DND-41 (cell line): Measurements from ENCODE around the gene PRDM2.

Experiments used
- ATAC-seq: fragments of 200-7000 bp; cut with Tn5 transposase; 3 replicates; pipeline ENCODE4 v1.9.1; 2021; ENCODE audit warnings: low read depth; ENCODE audit not compliant: insufficient read depth
- DNase-seq: peaks from one replicate; pipeline ENCODE4 v3.0.0-alpha.2; 2020
- H2AFZ ChIP-seq: 2 replicates; pipeline ENCODE4 v1.6.0; 2012; ENCODE audit warnings: low read depth, low read length
- H3K27ac ChIP-seq: 2 replicates; pipeline ENCODE4 v1.5.1; 2012; ENCODE audit warnings: low read length, inconsistent platforms
- H3K27me3 ChIP-seq: fragments of 200-600 bp; sonication (generic); 2 replicates; pipeline ENCODE4 v1.6.0; 2012; ENCODE audit warnings: low read length, mild to moderate bottlenecking, inconsistent platforms; ENCODE audit not compliant: insufficient read depth, poor library complexity
- H3K36me3 ChIP-seq: 2 replicates; pipeline ENCODE4 v1.5.1; 2012; ENCODE audit warnings: low read length, inconsistent platforms; ENCODE audit not compliant: insufficient read depth
- H3K4me1 ChIP-seq: 2 replicates; pipeline ENCODE4 v1.5.1; 2012; ENCODE audit warnings: mild to moderate bottlenecking, low read length; ENCODE audit not compliant: insufficient read depth
- H3K4me2 ChIP-seq: 2 replicates; pipeline ENCODE4 v1.6.0; 2012; ENCODE audit warnings: mild to moderate bottlenecking, moderate library complexity, low read length, inconsistent platforms; ENCODE audit not compliant: insufficient read depth
- H3K4me3 ChIP-seq, 2 experiments: fragments of 200-600 bp in 1 of 2; shearing (Covaris generic) in 1 of 2; 2 replicates each; pipeline ENCODE4 v1.5.1; 2012 to 2016; ENCODE audit warnings: inconsistent platforms in 2 of 2, low read length in 2 of 2, mild to moderate bottlenecking in 2 of 2, low read depth in 1 of 2, moderate library complexity in 1 of 2
- H3K79me2 ChIP-seq: 2 replicates; pipeline ENCODE4 v1.6.0; 2012; ENCODE audit warnings: low read length, inconsistent platforms; ENCODE audit not compliant: insufficient read depth
- H3K9ac ChIP-seq: 2 replicates; pipeline ENCODE4 v1.6.0; 2012; ENCODE audit warnings: low read depth, mild to moderate bottlenecking, inconsistent platforms, low read length, moderate library complexity
- H3K9me3 ChIP-seq: 2 replicates; pipeline ENCODE4 v1.5.1; 2012; ENCODE audit warnings: low read length, moderate library complexity, mild to moderate bottlenecking, inconsistent platforms; ENCODE audit not compliant: insufficient read depth, severe bottlenecking
- H4K20me1 ChIP-seq: 2 replicates; pipeline ENCODE4 v1.6.0; 2012; ENCODE audit warnings: low read length; ENCODE audit not compliant: insufficient read depth
- CTCF ChIP-seq: IDR thresholded peaks from 2 replicates; pipeline ENCODE4 v1.5.1; 2012; ENCODE audit warnings: borderline replicate concordance, low read length, moderate library complexity, mild to moderate bottlenecking; ENCODE audit not compliant: poor library complexity, severe bottlenecking; ENCODE audit errors: extremely low read depth
- EZH2 ChIP-seq: IDR thresholded peaks from 3 replicates; pipeline ENCODE4 v1.6.1; 2012; ENCODE audit warnings: borderline replicate concordance, low read depth, mild to moderate bottlenecking, moderate library complexity, low read length, inconsistent platforms; ENCODE audit not compliant: severe bottlenecking

PRDM2 gene

GRCh38 chr1:13722808-13723360 lies 22.9 kb downstream of the PRDM2 start:
- DNase-seq (no peak), ATAC-seq (no peak)
- H3K27me3 ChIP-seq = no peaks in the 10 kb centered on the region
- 0 out of 2 replicates have a peak, but pooled peaks cover 4% of the 10 kb centered on the region for H4K20me1 ChIP-seq
- H3K9me3 ChIP-seq = no peaks in the 10 kb centered on the region
- H3K36me3 ChIP-seq = no peaks in the 10 kb centered on the region
- no peak overlapping the region for H3K27ac ChIP-seq
- no peak overlapping the region for H3K4me3 ChIP-seq
- no peak overlapping the region for H3K9ac ChIP-seq
- H2AFZ ChIP-seq = no peak overlapping the region
- TF ChIP-seq CTCF (no peak), EZH2 (no peak)
- H3K4me2 ChIP-seq = no peak overlapping the region
- H3K79me2 ChIP-seq = no peaks in the 10 kb centered on the region
- no peaks in the 10 kb centered on the region for H3K4me1 ChIP-seq

- Histone ChIP-seq H3K36me3 (no peaks in the 10 kb centered on the region), H4K20me1 (no peaks in the 10 kb centered on the region), H3K4me2 (no peak overlapping the region), H3K4me1 (no peaks in the 10 kb centered on the region), H3K27ac (no peak overlapping the region), H3K9me3 (no peaks in the 10 kb centered on the region), H3K9ac (no peak overlapping the region), H3K4me3 (no peak overlapping the region), H3K27me3 (no peaks in the 10 kb centered on the region), H2AFZ (no peak overlapping the region), H3K79me2 (no peaks in the 10 kb centered on the region)
- DNase-seq = no peak
- no peak for ATAC-seq
- no peak for TF ChIP-seq EZH2
- no peak for TF ChIP-seq CTCF
Observed at GRCh38 chr1:13723810-13724209, 23.8 kb downstream of the PRDM2 start.

GRCh38 chr1:13725714-13726175 lies 25.8 kb downstream of the PRDM2 start:
- H3K79me2 ChIP-seq = no peaks in the 10 kb centered on the region
- ATAC-seq = peak; percentile 49
- DNase-seq = peak; percentile 47
- H3K9me3 ChIP-seq = no peaks in the 10 kb centered on the region
- TF ChIP-seq EZH2 = no peak
- TF ChIP-seq CTCF = peak; percentile 68
- no peaks in the 10 kb centered on the region for H3K27me3 ChIP-seq
- no peak overlapping the region for H3K4me3 ChIP-seq
- no peaks in the 10 kb centered on the region for H3K36me3 ChIP-seq
- no peak overlapping the region for H2AFZ ChIP-seq
- H3K4me2 ChIP-seq = no peak overlapping the region
- peaks cover 15% of the 10 kb centered on the region for H3K4me1 ChIP-seq
- no peaks in the 10 kb centered on the region for H4K20me1 ChIP-seq
- no peak overlapping the region for H3K27ac ChIP-seq
- no peak overlapping the region for H3K9ac ChIP-seq
